Neural progenitor cell (in vitro differentiated cells): ENCODE data around the gene GABRG3.

ENCODE experiments used
- EZH2 ChIP-seq: fragments of 200-600 bp; sonication (generic); IDR thresholded peaks from 2 replicates; pipeline ENCODE4 v1.6.1; 2017; ENCODE audit warnings: antibody characterized with exemption, mild to moderate bottlenecking, moderate library complexity
- TF ChIP-seq, protein P1 (sequence below): fragments of 200-600 bp; sonication (generic); IDR thresholded peaks from 2 replicates; pipeline ENCODE4 v1.5.1; 2017; ENCODE audit warnings: antibody characterized with exemption, mild to moderate bottlenecking

DNA sequence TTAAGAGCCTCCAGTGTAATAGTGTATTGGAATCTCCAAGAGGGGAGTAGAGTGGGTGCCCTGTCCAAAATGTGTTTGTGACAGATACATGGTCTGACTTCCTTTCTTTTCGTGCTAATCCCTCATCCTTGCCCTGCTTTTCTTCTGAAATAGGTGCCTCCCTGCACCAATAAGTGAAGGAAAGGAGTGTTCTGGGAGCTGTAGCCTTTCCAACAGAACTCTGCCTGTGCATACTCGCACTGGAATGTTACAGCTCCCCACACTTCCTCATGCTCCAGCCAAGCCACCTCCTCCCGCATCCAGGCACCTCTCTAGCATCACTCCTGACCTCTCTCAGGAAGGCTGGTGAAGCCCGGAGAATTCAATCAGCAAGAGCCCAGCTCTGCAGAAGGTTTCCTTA, 478.0 kb downstream of the GABRG3 start:
- TF ChIP-seq, protein P1, sequence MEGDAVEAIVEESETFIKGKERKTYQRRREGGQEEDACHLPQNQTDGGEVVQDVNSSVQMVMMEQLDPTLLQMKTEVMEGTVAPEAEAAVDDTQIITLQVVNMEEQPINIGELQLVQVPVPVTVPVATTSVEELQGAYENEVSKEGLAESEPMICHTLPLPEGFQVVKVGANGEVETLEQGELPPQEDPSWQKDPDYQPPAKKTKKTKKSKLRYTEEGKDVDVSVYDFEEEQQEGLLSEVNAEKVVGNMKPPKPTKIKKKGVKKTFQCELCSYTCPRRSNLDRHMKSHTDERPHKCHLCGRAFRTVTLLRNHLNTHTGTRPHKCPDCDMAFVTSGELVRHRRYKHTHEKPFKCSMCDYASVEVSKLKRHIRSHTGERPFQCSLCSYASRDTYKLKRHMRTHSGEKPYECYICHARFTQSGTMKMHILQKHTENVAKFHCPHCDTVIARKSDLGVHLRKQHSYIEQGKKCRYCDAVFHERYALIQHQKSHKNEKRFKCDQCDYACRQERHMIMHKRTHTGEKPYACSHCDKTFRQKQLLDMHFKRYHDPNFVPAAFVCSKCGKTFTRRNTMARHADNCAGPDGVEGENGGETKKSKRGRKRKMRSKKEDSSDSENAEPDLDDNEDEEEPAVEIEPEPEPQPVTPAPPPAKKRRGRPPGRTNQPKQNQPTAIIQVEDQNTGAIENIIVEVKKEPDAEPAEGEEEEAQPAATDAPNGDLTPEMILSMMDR, result no peak
- TF ChIP-seq EZH2, result no peak
